Measurements from ENCODE around the gene SBNO1.
"Not testable (repeated sequence)": the region's sequence is repeated elsewhere in the genome, so short reads cannot be mapped to it uniquely, and the experiment has no call there.

The SBNO1 gene

GRCh38 chr12:123268850-123269249 is 95.8 kb downstream of the SBNO1 start:
- no peak for DNase-seq

GRCh38 chr12:123267991-123268843 is 96.4 kb downstream of the SBNO1 start:
- peak; percentile 36 for DNase-seq

GRCh38 chr12:123267335-123267920 is 97.2 kb downstream of the SBNO1 start:
- DNase-seq: no peak

- DNase-seq: no peak
Observed at GRCh38 chr12:123266679-123267277, 97.9 kb downstream of the SBNO1 start.

- DNase-seq: no peak
Observed at GRCh38 chr12:123265851-123266678, 98.6 kb downstream of the SBNO1 start.

- DNase-seq: no peak
Observed at GRCh38 chr12:123264642-123265041, 100.0 kb downstream of the SBNO1 start.

- DNase-seq: no peak
Observed at GRCh38 chr12:123263196-123263817, 101.3 kb downstream of the SBNO1 start.

GRCh38 chr12:123261196-123261595 is 103.5 kb downstream of the SBNO1 start:
- DNase-seq: no peak

GRCh38 chr12:123260081-123260480 is 104.6 kb downstream of the SBNO1 start:
- DNase-seq: no peak

- no peak for DNase-seq
Observed at GRCh38 chr12:123258593-123258992, 106.1 kb downstream of the SBNO1 start.

GRCh38 chr12:123254853-123255446 is 109.7 kb downstream of the SBNO1 start:
- DNase-seq: no peak

GRCh38 chr12:123253641-123254459 is 110.8 kb downstream of the SBNO1 start:
- DNase-seq: no peak

GRCh38 chr12:123252365-123252764 is 112.3 kb downstream of the SBNO1 start:
- DNase-seq: not testable (repeated sequence)

- no peak for DNase-seq
Observed at GRCh38 chr12:123251403-123252076, 113.1 kb downstream of the SBNO1 start.

- DNase-seq: peak; percentile 34
Observed at GRCh38 chr12:123250471-123251383, 113.9 kb downstream of the SBNO1 start.

- not testable (repeated sequence) for DNase-seq
Observed at GRCh38 chr12:123248996-123249741, 115.5 kb downstream of the SBNO1 start.

GRCh38 chr12:123248129-123248528 is 116.5 kb downstream of the SBNO1 start:
- DNase-seq: not testable (repeated sequence)

- no peak for DNase-seq
Observed at GRCh38 chr12:123245678-123246077, 119.0 kb downstream of the SBNO1 start.
